HG02678 (cell line): ENCODE measurements around the gene RSRC2.
"Not testable (repeated sequence)": the region's sequence is repeated elsewhere in the genome, so short reads cannot be mapped to it uniquely, and the experiment has no call there.

Experiments
- ATAC-seq: cut with Tn5 transposase; IDR thresholded peaks from one replicate; pipeline ENCODE4 v1.9.1; 2021; ENCODE audit warnings: mild to moderate bottlenecking, moderate library complexity; ENCODE audit not compliant: unreplicated experiment

Gene RSRC2, protein sequence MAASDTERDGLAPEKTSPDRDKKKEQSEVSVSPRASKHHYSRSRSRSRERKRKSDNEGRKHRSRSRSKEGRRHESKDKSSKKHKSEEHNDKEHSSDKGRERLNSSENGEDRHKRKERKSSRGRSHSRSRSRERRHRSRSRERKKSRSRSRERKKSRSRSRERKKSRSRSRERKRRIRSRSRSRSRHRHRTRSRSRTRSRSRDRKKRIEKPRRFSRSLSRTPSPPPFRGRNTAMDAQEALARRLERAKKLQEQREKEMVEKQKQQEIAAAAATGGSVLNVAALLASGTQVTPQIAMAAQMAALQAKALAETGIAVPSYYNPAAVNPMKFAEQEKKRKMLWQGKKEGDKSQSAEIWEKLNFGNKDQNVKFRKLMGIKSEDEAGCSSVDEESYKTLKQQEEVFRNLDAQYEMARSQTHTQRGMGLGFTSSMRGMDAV

GRCh38 chr12:122526683-122527477 lies at the start of gene RSRC2, which contains the start of gene KNTC1:
Gene RSRC2, minus strand, starts transcription at chr12:122526936. Its CDS starts 83 bp downstream, at chr12:122526853.
Gene KNTC1, plus strand, starts transcription at chr12:122527249. Its CDS starts 2,815 bp downstream, at chr12:122530064.
- peak; percentile 93 for ATAC-seq

- ATAC-seq = no peak
Observed at GRCh38 chr12:122571821-122572220, 45.1 kb upstream of the RSRC2 start.

GRCh38 chr12:122570006-122570405 lies 43.3 kb upstream of the RSRC2 start:
- ATAC-seq = not testable (repeated sequence)

GRCh38 chr12:122569288-122569687 lies 42.6 kb upstream of the RSRC2 start:
- no peak for ATAC-seq

DNA sequence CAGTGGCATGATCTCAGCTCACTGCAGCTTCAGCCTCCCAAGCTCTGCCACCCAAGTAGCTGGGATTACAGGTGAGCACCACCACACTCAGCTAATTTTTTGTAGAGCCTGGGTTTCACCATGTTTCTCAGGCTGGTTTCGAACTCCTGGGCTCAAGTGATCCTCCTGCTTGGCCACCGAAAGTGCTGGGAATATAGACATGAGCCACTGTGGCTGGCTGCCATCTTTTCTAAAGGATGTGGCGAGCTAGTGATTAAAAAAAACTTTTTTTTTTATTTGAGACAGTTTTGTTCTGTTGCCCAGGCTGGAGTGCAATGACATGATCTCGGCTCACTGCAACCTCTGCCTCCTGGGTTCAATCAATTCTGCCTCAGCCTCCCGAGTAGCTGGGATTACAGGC lies 40.1 kb upstream of the RSRC2 start:
- not testable (repeated sequence) for ATAC-seq

DNA sequence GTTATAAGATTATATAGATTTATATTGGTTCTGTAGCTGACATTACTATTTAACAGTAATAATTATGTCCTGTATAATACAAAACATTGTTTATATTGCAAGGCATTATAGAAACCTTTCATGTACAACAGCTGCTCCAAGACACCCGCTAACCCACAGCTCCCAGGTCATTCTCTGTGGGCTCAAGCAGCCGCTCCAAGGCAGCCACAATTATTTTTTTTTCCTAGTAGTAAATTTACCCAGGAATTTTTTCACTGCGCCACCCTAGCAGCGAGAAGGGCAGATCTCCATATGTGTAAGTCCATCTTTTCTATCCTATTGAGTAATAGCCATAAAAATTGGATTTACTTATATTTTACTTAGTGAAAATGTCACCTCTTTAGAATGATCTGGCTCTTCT lies 36.6 kb upstream of the RSRC2 start:
- no peak for ATAC-seq

DNA sequence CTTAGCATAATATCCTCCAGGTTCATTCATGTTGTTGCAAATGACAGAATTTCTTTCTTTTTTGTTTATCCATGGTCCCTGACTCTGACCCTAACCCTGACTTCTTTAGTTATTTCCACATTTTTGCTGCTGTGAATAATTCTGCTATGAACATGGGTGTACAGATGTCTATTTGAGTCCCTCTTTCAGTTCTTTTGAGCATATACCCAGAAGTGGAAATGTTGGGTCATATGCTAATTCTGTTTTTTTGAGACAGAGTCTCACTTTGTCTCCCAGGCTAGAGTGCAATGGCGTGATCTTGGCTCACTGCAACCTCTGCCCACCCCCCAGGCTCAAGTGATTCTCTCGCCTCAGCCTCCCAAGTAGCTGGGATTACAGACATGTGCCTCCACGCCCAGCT lies 33.4 kb upstream of the RSRC2 start:
- ATAC-seq = no peak

DNA sequence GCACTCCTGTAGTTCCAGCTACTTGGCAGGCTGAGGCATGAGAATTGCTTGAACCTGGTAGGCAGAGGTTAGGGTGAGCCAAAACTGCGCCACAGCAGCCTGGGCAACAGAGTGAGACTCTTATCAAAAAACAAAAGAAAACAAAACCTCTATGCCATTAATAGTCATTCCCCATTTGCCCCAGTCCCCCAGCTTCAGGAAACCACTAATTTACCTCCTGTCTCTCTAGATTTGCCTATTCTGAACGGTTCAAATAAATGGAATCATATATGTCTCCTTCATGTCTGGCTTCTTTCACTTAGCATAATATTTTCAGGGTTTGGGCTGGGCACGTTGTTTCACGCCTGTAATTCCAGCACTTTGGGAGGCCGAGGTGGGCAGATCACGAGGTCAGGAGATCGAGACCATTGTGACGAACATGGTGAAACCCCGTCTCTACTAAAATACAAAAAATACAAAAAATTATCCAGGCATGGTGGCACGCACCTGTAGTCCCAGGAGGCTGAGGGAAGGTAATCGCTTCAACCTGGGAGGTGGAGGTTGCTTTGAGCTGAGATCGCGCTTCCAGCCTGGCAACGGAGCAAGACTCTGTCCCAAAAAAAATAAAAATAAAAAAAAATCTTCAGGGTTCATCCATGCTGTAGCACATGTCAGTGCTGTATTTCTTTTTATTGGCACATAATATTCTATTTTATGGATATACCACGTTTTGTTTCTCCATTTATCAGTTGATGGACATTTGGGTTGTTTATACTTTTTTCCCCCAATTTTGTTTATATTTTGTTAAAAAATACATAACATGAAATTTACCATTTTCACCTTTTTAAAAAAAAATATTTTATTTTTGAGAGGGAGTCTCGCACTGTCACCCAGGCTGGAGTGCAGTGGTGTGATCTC lies 32.3 kb upstream of the RSRC2 start:
- ATAC-seq = no peak

- no peak for ATAC-seq
Observed at GRCh38 chr12:122547330-122547729, 20.6 kb upstream of the RSRC2 start.

- ATAC-seq = peak; percentile 82
Observed at GRCh38 chr12:122545855-122546254, 19.1 kb upstream of the RSRC2 start.

DNA sequence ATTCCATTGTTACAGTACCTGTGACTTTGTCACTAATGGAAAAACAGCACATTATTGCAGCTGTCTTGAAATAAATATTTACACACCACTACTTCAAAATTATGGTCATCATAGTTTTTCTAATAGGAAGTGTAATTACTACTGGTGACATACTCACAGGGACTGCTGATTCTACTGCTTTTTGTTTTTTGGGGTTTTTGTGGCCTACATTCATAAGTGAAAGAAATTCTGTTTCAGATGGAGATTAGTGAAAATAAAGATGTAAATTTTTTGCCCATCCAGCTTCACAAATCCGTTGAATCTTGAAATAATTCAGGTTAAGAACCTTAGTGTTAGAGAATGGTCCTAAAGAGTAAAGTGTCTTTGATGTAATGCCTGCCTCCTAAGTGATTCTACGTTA lies 17.8 kb upstream of the RSRC2 start:
- ATAC-seq = no peak

- no peak for ATAC-seq
Observed at GRCh38 chr12:122538496-122538895, 11.8 kb upstream of the RSRC2 start.

GRCh38 chr12:122537021-122537420 lies 10.3 kb upstream of the RSRC2 start:
- ATAC-seq = no peak

DNA sequence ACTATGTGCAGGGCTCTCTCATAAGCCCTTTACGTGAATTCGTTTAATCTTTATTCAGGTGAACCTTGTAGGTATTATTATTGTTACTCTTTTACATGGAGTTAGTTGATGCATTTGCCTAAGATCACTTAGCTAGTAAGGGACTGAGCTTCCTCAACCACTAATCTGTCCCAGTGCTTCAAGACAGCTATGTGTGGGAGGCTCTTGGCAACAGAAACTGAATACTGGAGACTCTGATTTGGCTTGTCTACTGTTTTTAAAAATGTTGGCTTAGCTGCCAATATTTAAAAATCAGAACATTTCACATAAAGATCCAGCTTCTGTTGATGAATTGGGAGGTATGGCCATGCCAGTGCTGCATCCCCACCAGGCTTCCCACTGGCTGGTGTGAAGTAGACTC lies 7.1 kb upstream of the RSRC2 start:
- ATAC-seq = no peak

- no peak for ATAC-seq
Observed at GRCh38 chr12:122528992-122529391, 2.3 kb upstream of the RSRC2 start.

- no peak for ATAC-seq
Observed at GRCh38 chr12:122528582-122528981, 1.8 kb upstream of the RSRC2 start.

- no peak for ATAC-seq
Observed at GRCh38 chr12:122527478-122527944, 775 bp upstream of the RSRC2 start.

- no peak for ATAC-seq
Observed at GRCh38 chr12:122523846-122524718, 2.7 kb downstream of the RSRC2 start.

DNA sequence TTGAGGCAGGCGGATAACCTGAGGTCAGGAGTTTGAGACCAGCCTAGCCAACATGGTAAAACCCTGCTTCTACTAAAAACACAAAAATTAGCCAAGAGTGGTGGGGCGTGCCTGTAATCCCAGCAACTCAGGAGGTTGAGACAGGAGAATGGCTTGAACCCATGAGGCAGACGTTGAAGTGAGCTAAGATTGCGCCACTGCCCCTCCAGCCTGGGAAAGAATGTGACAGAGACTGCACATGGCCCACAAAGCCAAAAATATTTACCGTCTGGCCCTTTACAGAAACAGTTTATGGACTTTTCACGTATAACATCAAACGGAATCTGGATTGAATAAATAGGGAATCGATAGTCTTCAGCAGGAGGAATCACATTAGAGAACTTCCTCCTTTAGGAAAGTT lies 3.5 kb downstream of the RSRC2 start:
- ATAC-seq = no peak

DNA sequence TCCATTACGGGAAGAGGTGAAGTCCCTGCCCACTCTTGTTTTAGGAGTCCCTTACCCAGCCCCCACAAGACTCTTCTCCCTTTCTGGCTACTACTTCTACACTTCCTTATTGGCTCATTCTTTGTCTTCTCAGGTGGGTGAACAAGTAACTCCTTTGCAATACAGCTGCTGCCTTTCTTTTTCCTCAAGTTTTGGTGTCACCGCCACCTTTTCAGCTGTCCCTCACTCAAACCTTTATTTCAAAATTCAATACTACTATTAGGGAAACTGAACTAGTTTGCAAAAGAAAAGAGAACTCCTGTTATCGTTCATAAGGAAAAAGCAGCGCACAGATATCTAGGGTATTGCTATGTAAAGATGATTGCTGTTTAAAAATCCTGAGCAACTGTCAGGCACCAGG lies 6.1 kb downstream of the RSRC2 start:
- no peak for ATAC-seq
